ENCODE data around the gene INTS1. TPM values are rescaled to one million over a fixed set of nuclear protein-coding genes. Genes with fewer than 3 reads are reported as not detected.

The INTS1 gene
- total and polyA plus RNA-seq, 9 donors: 1.9 to 80.5 (median 61.5) TPM

GRCh38 chr7:1492640-1493039, 11.5 kb downstream of the INTS1 start:
- no peaks in the 10 kb centered on the region for H3K4me1 ChIP-seq (ENCODE audit: insufficient read depth)
- WGBS, 3 donors: 80 to 89% (median 87%) methylated on average over 33 of the region's 33 CpGs
- no peak overlapping the region for H3K27ac ChIP-seq
- intact Hi-C loops (cut with DNase I): no loop called here
- no peak for DNase-seq
- no peaks in the 10 kb centered on the region for H3K9me3 ChIP-seq
- H3K27me3 ChIP-seq: no peaks in the 10 kb centered on the region
- no peaks in the 10 kb centered on the region for H3K36me3 ChIP-seq
- TF ChIP-seq, protein P1, sequence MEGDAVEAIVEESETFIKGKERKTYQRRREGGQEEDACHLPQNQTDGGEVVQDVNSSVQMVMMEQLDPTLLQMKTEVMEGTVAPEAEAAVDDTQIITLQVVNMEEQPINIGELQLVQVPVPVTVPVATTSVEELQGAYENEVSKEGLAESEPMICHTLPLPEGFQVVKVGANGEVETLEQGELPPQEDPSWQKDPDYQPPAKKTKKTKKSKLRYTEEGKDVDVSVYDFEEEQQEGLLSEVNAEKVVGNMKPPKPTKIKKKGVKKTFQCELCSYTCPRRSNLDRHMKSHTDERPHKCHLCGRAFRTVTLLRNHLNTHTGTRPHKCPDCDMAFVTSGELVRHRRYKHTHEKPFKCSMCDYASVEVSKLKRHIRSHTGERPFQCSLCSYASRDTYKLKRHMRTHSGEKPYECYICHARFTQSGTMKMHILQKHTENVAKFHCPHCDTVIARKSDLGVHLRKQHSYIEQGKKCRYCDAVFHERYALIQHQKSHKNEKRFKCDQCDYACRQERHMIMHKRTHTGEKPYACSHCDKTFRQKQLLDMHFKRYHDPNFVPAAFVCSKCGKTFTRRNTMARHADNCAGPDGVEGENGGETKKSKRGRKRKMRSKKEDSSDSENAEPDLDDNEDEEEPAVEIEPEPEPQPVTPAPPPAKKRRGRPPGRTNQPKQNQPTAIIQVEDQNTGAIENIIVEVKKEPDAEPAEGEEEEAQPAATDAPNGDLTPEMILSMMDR (IDR thresholded peaks at IDR 0.05): no peak
- H3K4me3 ChIP-seq: no peak overlapping the region

- no peaks in the 10 kb centered on the region for H3K36me3 ChIP-seq
Measured at GRCh38 chr7:1492221-1492620, 12.0 kb downstream of the INTS1 start.

DNA sequence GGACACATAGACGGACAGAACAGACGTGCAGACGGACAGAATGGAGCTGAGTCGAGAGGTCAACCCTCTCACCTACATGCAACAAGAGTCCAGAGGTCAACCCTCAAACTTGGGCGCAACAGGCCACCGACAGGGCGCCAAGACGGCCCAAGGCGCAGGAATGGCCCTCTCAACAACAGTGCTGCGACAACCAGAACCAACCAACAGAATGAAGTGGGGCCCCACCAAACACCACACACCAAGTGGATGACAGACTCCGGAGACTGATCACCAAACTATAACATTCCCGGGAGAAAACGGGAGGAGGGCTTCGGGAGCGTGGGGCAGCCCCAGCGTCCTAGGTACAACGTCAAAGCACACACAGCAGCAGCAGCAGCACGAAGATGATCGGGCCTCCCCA, 13.4 kb downstream of the INTS1 start:
- no peak for DNase-seq
- 85 to 93% (median 90%) methylated on average over 19 of the region's 19 CpGs for WGBS, 3 donors
- no peaks in the 10 kb centered on the region for H3K9me3 ChIP-seq
- no peaks in the 10 kb centered on the region for H3K4me1 ChIP-seq (ENCODE audit: insufficient read depth)
- TF ChIP-seq POLR2A (IDR thresholded peaks at IDR 0.05) (no peak), EP300 (IDR thresholded peaks at IDR 0.05) (no peak)
- TF ChIP-seq, protein P1 (IDR thresholded peaks at IDR 0.05): no peak
- no peaks in the 10 kb centered on the region for H3K27me3 ChIP-seq
- no peak overlapping the region for H3K4me3 ChIP-seq
- H3K27ac ChIP-seq: no peak overlapping the region
- no peaks in the 10 kb centered on the region for H3K36me3 ChIP-seq
- intact Hi-C loops (cut with DNase I): no loop called here

More at GRCh38 chr7:1492221-1492620, 12.0 kb downstream of the INTS1 start:
- DNase-seq: no peak
- TF ChIP-seq, protein P1 (IDR thresholded peaks at IDR 0.05): no peak
- TF ChIP-seq EP300 (IDR thresholded peaks at IDR 0.05): no peak
- no peak for TF ChIP-seq POLR2A (IDR thresholded peaks at IDR 0.05)
- WGBS, 3 donors: 83 to 87% (median 85%) methylated on average over 10 of the region's 10 CpGs
- Histone ChIP-seq H3K4me3 (no peak overlapping the region), H3K9me3 (no peaks in the 10 kb centered on the region), H3K27me3 (no peaks in the 10 kb centered on the region), H3K27ac (no peak overlapping the region), H3K4me1 (ENCODE audit: insufficient read depth) (no peaks in the 10 kb centered on the region)
- intact Hi-C loops (cut with DNase I): no loop called here

- TF ChIP-seq, protein P1 (IDR thresholded peaks at IDR 0.05): no peak
- no peak for TF ChIP-seq EP300 (IDR thresholded peaks at IDR 0.05)
- TF ChIP-seq POLR2A (IDR thresholded peaks at IDR 0.05): no peak
- WGBS, 3 donors: 87 to 92% (median 90%) methylated on average over 18 of the region's 18 CpGs
- Histone ChIP-seq H3K9me3 (no peaks in the 10 kb centered on the region), H3K4me1 (ENCODE audit: insufficient read depth) (no peaks in the 10 kb centered on the region), H3K4me3 (no peak overlapping the region), H3K27ac (no peak overlapping the region), H3K36me3 (no peaks in the 10 kb centered on the region), H3K27me3 (no peaks in the 10 kb centered on the region)
- intact Hi-C loops (cut with DNase I): no loop called here
- DNase-seq: no peak
Measured at GRCh38 chr7:1489336-1489735, 14.9 kb downstream of the INTS1 start.

DNA sequence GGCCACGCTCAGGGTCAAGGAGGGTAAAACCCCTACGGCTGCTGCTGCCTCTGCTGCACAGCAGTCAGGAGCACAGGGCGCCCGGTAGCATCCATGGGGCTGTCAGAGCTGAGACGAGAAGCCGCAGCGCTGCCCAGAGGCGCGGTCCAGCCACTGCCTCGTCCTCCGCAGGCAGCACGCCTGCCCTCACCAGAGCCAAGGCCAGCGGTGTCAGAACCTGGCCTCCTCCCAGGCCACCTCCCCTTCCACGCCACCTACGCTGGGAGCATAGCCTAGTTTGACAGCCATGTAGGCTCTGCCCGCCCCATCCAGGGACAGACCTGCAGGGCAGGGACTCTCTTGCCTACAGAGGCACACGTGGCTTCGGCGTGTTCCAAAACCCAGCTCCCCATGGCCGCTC, 16.2 kb downstream of the INTS1 start:
- Histone ChIP-seq H3K27ac (no peak overlapping the region), H3K4me3 (no peak overlapping the region), H3K36me3 (no peaks in the 10 kb centered on the region), H3K9me3 (no peaks in the 10 kb centered on the region), H3K4me1 (ENCODE audit: insufficient read depth) (no peaks in the 10 kb centered on the region), H3K27me3 (no peaks in the 10 kb centered on the region)
- intact Hi-C loops (cut with DNase I): no loop called here
- no peak for TF ChIP-seq POLR2A (IDR thresholded peaks at IDR 0.05)
- WGBS, 3 donors: 83 to 95% (median 84%) methylated on average over 10 to 20 of the region's 20 CpGs
- DNase-seq: no peak
